ENCODE results near the gene GIMAP8. TPM values are rescaled to one million over a fixed set of nuclear protein-coding genes. Genes with fewer than 3 reads are reported as not detected.

Gene GIMAP8
- total RNA-seq, 2 donors from 2014 or later = 5.8 to 13.4 TPM

DNA sequence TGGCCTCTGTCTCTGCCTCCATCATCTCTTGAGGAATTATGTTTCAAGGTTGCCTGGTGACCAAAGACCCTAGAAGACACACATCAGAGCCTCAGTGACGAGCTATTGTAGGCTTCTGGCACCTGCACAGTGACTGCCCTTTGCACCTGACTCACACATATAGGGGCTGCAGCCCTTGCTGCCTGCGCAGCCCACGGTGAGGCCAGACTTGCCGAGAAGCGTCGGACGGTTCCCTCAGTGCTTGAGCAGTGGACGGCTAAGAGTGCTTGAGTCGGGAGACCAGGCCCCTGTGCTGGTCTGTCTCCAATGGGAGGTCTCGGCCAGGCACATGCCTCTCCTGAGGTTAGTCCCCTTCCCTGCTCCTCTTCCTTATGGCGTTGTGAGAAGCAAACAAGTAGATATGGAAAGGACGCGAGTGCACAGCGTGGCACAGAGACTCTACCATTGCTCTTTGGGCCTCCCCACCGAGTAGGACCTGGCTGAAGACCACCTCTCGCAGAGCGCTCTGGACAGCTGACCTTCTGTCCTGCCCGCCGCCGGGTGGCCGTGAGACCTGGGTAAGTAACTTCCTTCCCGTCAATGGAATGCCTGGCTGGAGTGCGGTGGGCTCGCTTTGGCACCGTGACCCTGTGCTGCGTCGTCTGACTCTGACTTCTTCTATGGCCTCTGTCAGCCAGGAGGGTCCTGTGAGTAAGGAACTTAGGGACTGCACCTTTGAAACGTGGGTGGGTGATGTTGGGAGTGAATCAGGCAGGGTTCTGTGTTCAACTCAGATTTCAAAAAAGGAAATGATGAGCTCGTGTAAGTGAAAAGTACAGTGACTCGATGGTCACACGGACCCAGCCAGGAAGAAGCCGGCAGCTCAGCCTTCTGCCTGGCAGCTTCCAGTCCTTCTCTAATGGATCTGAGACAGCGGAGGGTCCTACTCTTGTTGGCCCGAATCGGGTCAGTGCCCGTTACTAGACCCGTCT, 37.6 kb upstream of the GIMAP8 start:
- H3K9me3 ChIP-seq = no peaks in the 10 kb centered on the region
- DNase-seq (ENCODE audit: low spot score) = no peak
- ATAC-seq (ENCODE audit: insufficient number of reproducible peaks, low FRiP score, low read depth) = no peak
- H3K4me1 ChIP-seq (ENCODE audit: control insufficient read depth in 1 of 2, low read depth in 2 of 2) = no peaks in the 10 kb centered on the region
- no peak overlapping the region for H3K4me3 ChIP-seq
- TF ChIP-seq, protein P1, sequence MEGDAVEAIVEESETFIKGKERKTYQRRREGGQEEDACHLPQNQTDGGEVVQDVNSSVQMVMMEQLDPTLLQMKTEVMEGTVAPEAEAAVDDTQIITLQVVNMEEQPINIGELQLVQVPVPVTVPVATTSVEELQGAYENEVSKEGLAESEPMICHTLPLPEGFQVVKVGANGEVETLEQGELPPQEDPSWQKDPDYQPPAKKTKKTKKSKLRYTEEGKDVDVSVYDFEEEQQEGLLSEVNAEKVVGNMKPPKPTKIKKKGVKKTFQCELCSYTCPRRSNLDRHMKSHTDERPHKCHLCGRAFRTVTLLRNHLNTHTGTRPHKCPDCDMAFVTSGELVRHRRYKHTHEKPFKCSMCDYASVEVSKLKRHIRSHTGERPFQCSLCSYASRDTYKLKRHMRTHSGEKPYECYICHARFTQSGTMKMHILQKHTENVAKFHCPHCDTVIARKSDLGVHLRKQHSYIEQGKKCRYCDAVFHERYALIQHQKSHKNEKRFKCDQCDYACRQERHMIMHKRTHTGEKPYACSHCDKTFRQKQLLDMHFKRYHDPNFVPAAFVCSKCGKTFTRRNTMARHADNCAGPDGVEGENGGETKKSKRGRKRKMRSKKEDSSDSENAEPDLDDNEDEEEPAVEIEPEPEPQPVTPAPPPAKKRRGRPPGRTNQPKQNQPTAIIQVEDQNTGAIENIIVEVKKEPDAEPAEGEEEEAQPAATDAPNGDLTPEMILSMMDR (IDR thresholded peaks at IDR 0.05) = no peak
- H3K27me3 ChIP-seq (replicated peaks; ENCODE audit: insufficient read depth) = no peaks in the 10 kb centered on the region
- no peaks in the 10 kb centered on the region for H3K36me3 ChIP-seq
- no peak overlapping the region for H3K27ac ChIP-seq

DNA sequence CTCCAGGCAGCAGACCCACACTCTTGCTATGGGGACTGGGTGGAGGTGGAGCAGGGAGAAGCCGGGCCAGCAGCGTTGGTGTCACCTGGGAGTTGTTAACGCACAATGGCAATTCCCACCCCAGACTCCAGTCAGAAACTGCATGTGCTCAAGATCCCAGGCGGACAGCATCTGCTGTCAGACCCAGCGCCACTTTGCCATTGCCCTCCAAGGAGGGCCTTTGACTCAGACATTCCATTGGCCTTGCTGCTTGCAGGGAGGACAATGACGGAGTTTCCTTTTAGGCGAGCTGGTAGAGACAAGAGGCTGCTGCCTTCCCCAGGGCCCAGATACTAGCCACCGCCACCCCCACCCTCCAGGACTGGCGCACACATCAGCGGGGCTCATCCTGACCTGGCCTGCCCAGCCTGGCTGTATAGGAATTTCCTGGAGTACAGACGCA, 36.8 kb upstream of the GIMAP8 start:
- ATAC-seq (ENCODE audit: insufficient number of reproducible peaks, low FRiP score, low read depth) (no peak), DNase-seq (ENCODE audit: low spot score) (no peak)
- no peak overlapping the region for H3K4me3 ChIP-seq
- no peak overlapping the region for H3K27ac ChIP-seq
- TF ChIP-seq, protein P1 (IDR thresholded peaks at IDR 0.05) = no peak
- H3K4me1 ChIP-seq (ENCODE audit: control insufficient read depth in 1 of 2, low read depth in 2 of 2) = no peaks in the 10 kb centered on the region
- no peaks in the 10 kb centered on the region for H3K9me3 ChIP-seq
- H3K36me3 ChIP-seq = no peaks in the 10 kb centered on the region
- H3K27me3 ChIP-seq (replicated peaks; ENCODE audit: insufficient read depth) = no peaks in the 10 kb centered on the region

DNA sequence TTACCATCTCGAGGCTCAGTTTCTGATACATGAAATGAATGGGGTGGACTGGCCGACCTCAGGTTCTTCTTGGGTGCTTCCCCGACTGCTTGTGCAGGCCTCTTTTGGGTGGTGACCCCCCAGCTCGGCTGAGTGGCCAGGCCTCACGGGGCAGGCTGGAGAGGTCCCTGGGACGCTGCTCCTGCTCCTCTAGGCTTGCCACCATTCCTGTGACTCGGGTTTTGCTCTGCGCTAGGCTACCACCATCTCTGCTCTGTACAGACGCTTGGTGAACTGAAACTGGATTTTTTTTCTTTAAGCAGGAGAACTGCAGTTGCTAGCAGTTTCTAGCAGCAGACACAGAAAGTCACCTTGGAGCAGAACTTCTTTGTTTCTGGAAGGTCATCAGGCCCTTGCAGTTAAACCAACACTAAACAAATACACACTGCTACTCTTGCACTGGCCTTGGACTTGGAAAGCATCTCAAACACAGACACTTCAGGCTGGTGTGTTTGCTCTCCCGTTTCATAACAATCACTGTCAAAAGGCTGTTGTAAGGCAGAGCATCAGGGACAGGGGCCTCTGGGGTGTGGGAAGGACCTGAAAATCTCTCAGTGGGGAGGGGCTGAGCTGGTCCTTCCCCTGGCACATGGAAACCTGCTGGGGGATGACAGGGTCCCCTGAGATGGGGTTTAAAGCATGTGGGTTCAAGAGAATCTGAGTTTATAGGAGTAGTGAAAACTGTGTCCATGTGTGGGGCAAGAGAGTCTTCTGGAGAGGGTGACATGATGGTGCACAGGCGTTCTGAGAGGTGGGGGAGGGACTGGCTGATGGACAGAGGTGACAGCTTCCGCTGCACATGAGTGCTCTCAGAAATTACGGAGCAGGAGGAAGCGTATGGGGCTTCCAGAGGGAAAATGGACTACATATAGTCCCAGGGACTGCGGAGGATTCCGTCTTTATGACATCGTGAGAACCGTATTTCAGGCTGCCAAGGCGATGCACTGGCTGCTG, 35.0 kb upstream of the GIMAP8 start:
- Histone ChIP-seq H3K9me3 (no peaks in the 10 kb centered on the region), H3K27ac (no peak overlapping the region), H3K27me3 (replicated peaks; ENCODE audit: insufficient read depth) (no peaks in the 10 kb centered on the region), H3K36me3 (no peaks in the 10 kb centered on the region), H3K4me1 (ENCODE audit: control insufficient read depth in 1 of 2, low read depth in 2 of 2) (no peaks in the 10 kb centered on the region), H3K4me3 (no peak overlapping the region)
- ATAC-seq (ENCODE audit: insufficient number of reproducible peaks, low FRiP score, low read depth) = no peak
- TF ChIP-seq, protein P1 (IDR thresholded peaks at IDR 0.05) = no peak
- no peak for DNase-seq (ENCODE audit: low spot score)

GRCh38 chr7:150417239-150417638, 33.2 kb upstream of the GIMAP8 start:
- no peak overlapping the region for H3K27ac ChIP-seq
- TF ChIP-seq, protein P1 (IDR thresholded peaks at IDR 0.05) = no peak
- H3K9me3 ChIP-seq = no peaks in the 10 kb centered on the region
- H3K27me3 ChIP-seq (replicated peaks; ENCODE audit: insufficient read depth) = no peaks in the 10 kb centered on the region
- no peak for ATAC-seq (ENCODE audit: insufficient number of reproducible peaks, low FRiP score, low read depth)
- no peaks in the 10 kb centered on the region for H3K36me3 ChIP-seq
- no peak for DNase-seq (ENCODE audit: low spot score)
- H3K4me1 ChIP-seq (ENCODE audit: control insufficient read depth in 1 of 2, low read depth in 2 of 2) = no peaks in the 10 kb centered on the region
- H3K4me3 ChIP-seq = no peak overlapping the region

GRCh38 chr7:150417863-150418262, 32.6 kb upstream of the GIMAP8 start:
- Histone ChIP-seq H3K27me3 (replicated peaks; ENCODE audit: insufficient read depth) (no peaks in the 10 kb centered on the region), H3K36me3 (no peaks in the 10 kb centered on the region), H3K4me3 (no peak overlapping the region), H3K27ac (no peak overlapping the region), H3K4me1 (ENCODE audit: control insufficient read depth in 1 of 2, low read depth in 2 of 2) (no peaks in the 10 kb centered on the region), H3K9me3 (no peaks in the 10 kb centered on the region)
- TF ChIP-seq, protein P1 (IDR thresholded peaks at IDR 0.05) = no peak
- ATAC-seq (ENCODE audit: insufficient number of reproducible peaks, low FRiP score, low read depth) (no peak), DNase-seq (ENCODE audit: low spot score) (no peak)
